ENCODE data around the gene GAS2.

GAS2 gene

GRCh38 chr11:22703591-22703990, 37.2 kb downstream of the GAS2 start:
- H3K4me3 ChIP-seq (ENCODE audit: low read depth, low read length) = no peak overlapping the region
- DNase-seq (ENCODE audit: low read depth) = no peak
- TF ChIP-seq, protein P1, sequence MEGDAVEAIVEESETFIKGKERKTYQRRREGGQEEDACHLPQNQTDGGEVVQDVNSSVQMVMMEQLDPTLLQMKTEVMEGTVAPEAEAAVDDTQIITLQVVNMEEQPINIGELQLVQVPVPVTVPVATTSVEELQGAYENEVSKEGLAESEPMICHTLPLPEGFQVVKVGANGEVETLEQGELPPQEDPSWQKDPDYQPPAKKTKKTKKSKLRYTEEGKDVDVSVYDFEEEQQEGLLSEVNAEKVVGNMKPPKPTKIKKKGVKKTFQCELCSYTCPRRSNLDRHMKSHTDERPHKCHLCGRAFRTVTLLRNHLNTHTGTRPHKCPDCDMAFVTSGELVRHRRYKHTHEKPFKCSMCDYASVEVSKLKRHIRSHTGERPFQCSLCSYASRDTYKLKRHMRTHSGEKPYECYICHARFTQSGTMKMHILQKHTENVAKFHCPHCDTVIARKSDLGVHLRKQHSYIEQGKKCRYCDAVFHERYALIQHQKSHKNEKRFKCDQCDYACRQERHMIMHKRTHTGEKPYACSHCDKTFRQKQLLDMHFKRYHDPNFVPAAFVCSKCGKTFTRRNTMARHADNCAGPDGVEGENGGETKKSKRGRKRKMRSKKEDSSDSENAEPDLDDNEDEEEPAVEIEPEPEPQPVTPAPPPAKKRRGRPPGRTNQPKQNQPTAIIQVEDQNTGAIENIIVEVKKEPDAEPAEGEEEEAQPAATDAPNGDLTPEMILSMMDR (IDR thresholded peaks at IDR 0.05; ENCODE audit: insufficient read depth, low read depth, low read length, missing control alignments) = no peak

GRCh38 chr11:22707119-22707899, 40.9 kb downstream of the GAS2 start:
- DNase-seq (ENCODE audit: low read depth) = no peak
- H3K4me3 ChIP-seq (ENCODE audit: low read depth, low read length) = no peak overlapping the region
- TF ChIP-seq, protein P1 (IDR thresholded peaks at IDR 0.05; ENCODE audit: insufficient read depth, low read depth, low read length, missing control alignments) = no peak

- TF ChIP-seq, protein P1 (IDR thresholded peaks at IDR 0.05; ENCODE audit: insufficient read depth, low read depth, low read length, missing control alignments) = no peak
- no peak for DNase-seq (ENCODE audit: low read depth)
- H3K4me3 ChIP-seq (ENCODE audit: low read depth, low read length) = no peak overlapping the region
These were observed 44.8 kb downstream of the GAS2 start for GRCh38 chr11:22711071-22711770.

- DNase-seq (ENCODE audit: low read depth) = peak; percentile 21
- H3K4me3 ChIP-seq (ENCODE audit: low read depth, low read length) = no peak overlapping the region
- TF ChIP-seq, protein P1 (IDR thresholded peaks at IDR 0.05; ENCODE audit: insufficient read depth, low read depth, low read length, missing control alignments) = no peak
These were observed 45.5 kb downstream of the GAS2 start for GRCh38 chr11:22711880-22712279.

- TF ChIP-seq, protein P1 (IDR thresholded peaks at IDR 0.05; ENCODE audit: insufficient read depth, low read depth, low read length, missing control alignments) = no peak
- DNase-seq (ENCODE audit: low read depth) = no peak
- no peak overlapping the region for H3K4me3 ChIP-seq (ENCODE audit: low read depth, low read length)
These were observed 46.9 kb downstream of the GAS2 start for GRCh38 chr11:22713336-22713735.

GRCh38 chr11:22715971-22716370, 49.6 kb downstream of the GAS2 start:
- no peak overlapping the region for H3K4me3 ChIP-seq (ENCODE audit: low read depth, low read length)
- TF ChIP-seq, protein P1 (IDR thresholded peaks at IDR 0.05; ENCODE audit: insufficient read depth, low read depth, low read length, missing control alignments) = no peak
- DNase-seq (ENCODE audit: low read depth) = no peak
